Daoy (cell line): ENCODE measurements around the gene CD207. TPM values are rescaled to one million over a fixed set of nuclear protein-coding genes. Genes with fewer than 3 reads are reported as not detected.
"Not testable (repeated sequence)": the region's sequence is repeated elsewhere in the genome, so short reads cannot be mapped to it uniquely, and the experiment has no call there.

ENCODE experiments used
- DNase-seq: peaks from one replicate; pipeline ENCODE4 v3.0.0-alpha.2; 2015; ENCODE audit warnings: low read depth
- total RNA-seq: library from RNA; depleted of rRNA; stranded (reverse); fragments of >200 nt; shearing (Covaris generic); gene quantifications from 2 replicates; pipeline ENCODE4 v1.2.3, GENCODE V29; 2014

Gene CD207
- total RNA-seq, 1 experiment from 2014 or later, result not detected

GRCh38 chr2:70828914-70829824 lies 6.4 kb downstream of the CD207 start:
- DNase-seq, result peak; percentile 65

- DNase-seq, result no peak
Observed at GRCh38 chr2:70828115-70828514, 7.5 kb downstream of the CD207 start.

GRCh38 chr2:70827388-70827787 lies 8.2 kb downstream of the CD207 start:
- no peak for DNase-seq

GRCh38 chr2:70826696-70827350 lies 8.8 kb downstream of the CD207 start:
- DNase-seq, result no peak

- DNase-seq, result no peak
Observed at GRCh38 chr2:70823249-70823648, 12.4 kb downstream of the CD207 start.

- no peak for DNase-seq
Observed at GRCh38 chr2:70822843-70823242, 12.8 kb downstream of the CD207 start.

- no peak for DNase-seq
Observed at GRCh38 chr2:70820499-70820898, 15.1 kb downstream of the CD207 start, which contains the start of gene CLEC4F. Gene CLEC4F, minus strand, starts transcription at chr2:70820599. Its CDS starts 76 bp downstream, at chr2:70820523.

- no peak for DNase-seq
Observed at GRCh38 chr2:70817284-70817954, 18.2 kb downstream of the CD207 start.

GRCh38 chr2:70816726-70817125 lies 18.9 kb downstream of the CD207 start:
- no peak for DNase-seq

GRCh38 chr2:70808983-70809958 lies 26.3 kb downstream of the CD207 start:
- DNase-seq, result no peak

- no peak for DNase-seq
Observed at GRCh38 chr2:70807828-70808118, 27.8 kb downstream of the CD207 start.

- no peak for DNase-seq
Observed at GRCh38 chr2:70807102-70807827, 28.4 kb downstream of the CD207 start.

GRCh38 chr2:70806620-70807019 lies 29.0 kb downstream of the CD207 start:
- no peak for DNase-seq

GRCh38 chr2:70806013-70806412 lies 29.6 kb downstream of the CD207 start:
- no peak for DNase-seq

GRCh38 chr2:70801607-70802263 lies 33.9 kb downstream of the CD207 start:
- DNase-seq, result no peak

GRCh38 chr2:70799706-70800105 lies 35.9 kb downstream of the CD207 start:
- no peak for DNase-seq

GRCh38 chr2:70797996-70798395 lies 37.6 kb downstream of the CD207 start:
- not testable (repeated sequence) for DNase-seq

GRCh38 chr2:70797506-70797905 lies 38.1 kb downstream of the CD207 start:
- DNase-seq, result no peak

GRCh38 chr2:70796262-70796661 lies 39.4 kb downstream of the CD207 start:
- DNase-seq, result no peak
